ENCODE measurements around the gene ABHD12.

ABHD12 gene

DNA sequence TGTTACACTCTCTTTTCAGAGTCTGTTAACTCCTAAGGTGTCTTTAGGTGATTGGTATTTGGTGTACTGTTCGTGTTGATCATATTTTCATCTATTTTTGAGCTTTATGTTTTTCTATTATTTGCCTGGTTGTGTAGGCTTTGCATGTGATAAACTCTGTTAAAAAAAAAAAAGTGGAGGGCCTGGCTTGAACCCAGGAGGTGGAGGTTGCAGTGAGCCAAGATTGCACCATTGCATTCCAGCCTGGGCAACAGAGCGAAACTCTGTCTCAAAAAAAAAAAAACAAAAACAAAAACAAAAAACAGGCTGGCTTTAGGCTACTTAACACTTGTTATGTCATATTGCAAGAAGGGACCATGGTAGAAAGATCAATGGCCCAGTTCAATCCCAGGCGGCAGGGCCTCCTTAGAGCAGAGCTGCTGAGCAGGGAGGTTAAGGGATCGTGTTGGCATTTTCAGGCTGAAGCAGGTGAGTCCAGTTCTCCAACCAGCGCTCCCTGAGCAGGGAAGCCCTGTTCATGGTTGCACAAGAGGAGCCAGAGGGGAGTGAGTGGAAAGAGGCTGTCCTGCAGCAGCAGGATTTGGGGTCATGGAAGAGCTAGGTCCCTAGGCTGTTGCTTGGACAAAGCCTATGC lies 134.3 kb downstream of the ABHD12 start:
- no peak for DNase-seq (ENCODE audit: low read depth)

DNA sequence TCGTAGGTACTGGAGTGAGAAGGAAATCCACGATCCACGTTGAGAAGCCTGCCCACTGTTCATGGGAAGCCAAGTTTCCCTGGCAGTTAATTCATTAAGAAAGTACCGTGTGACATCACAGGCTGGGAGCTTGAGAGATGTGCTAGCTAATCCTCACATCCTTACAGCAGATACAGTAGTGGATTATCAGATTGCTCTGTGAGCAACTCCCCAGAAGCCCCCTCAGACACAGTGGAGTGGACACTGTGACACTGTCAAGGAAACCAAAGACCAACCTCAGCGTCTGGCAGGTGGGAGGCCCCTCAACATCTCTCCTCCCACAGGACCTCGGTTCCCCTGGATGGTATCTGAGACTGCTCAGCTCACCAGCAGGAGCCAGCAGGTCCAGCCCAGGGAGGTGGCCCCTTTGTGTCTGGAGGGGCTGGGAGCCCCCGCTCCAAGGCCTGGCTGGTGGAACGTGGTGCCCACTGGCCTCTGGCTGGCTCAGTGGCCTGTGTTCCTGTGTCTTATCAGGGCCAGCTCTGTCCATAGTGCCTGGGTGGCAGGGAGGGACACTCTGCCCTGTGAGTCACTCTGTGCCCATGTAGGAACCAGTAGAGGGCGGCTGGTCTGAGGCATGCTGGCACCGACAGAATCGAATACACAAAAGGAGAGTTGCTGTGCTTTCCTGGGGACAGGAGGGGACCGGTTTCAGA lies 135.5 kb downstream of the ABHD12 start:
- DNase-seq (ENCODE audit: low read depth) = no peak

DNA sequence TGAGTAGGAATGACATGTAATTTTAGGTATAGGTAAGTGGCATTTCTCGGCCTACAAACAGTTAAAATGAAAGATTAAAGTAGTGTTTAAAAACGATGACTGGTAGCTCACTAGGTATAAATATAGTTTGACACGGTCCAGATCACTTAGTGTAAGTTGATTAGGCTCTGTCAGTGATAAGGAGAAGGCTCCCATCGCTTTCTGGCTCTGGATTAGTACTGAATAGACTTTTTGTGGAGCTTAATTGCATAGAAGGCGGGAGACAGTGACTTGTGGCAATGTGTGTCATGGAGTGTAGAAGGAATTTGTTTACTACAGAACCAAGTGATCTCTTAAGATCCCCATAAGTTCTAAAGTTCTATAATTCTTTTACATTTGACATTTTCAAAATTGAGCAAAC lies 136.1 kb downstream of the ABHD12 start:
- DNase-seq (ENCODE audit: low read depth) = no peak

GRCh38 chr20:25253606-25254275 lies 136.9 kb downstream of the ABHD12 start:
- DNase-seq (ENCODE audit: low read depth) = no peak

GRCh38 chr20:25252686-25253421 lies 137.8 kb downstream of the ABHD12 start:
- DNase-seq (ENCODE audit: low read depth) = no peak

DNA sequence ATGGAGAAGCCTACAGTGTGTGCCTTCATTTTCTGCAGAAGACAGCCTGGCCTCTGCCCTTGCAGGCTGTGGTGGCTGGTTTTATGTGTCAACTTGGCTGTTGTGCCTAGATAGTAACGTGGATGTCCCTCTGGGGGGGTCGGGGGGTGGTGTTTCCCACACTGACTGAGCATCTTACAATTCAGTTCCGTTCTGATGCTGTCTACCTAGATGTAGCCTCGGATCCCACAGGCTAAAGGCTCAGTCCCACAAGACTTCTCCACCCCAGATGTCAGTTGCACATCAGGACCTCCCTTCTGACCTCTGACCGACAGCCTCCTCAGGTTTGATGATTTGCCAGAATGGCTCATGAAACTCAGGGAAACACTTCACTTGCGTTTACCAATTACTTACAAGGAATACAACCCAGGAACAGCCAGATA lies 138.4 kb downstream of the ABHD12 start:
- DNase-seq (ENCODE audit: low read depth) = no peak

DNA sequence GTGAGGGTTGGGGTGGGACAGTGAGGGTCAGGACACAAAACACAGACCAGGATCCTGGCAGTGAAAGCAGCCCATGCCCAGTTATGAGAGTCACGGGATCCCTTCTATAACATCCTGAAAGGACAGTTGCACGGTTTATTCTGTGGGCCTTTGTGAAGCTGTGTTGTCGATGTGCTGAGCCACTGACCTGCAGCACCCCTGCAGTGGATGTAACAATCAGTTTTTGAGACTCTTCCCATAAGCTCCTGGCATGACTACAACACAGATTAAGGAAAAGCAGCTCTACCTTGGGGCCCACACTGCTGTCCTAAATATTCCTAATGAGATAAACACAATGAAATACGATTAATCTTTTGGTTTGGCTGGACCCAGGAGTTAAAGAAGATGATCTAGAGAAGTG lies 139.1 kb downstream of the ABHD12 start:
- no peak for DNase-seq (ENCODE audit: low read depth)

DNA sequence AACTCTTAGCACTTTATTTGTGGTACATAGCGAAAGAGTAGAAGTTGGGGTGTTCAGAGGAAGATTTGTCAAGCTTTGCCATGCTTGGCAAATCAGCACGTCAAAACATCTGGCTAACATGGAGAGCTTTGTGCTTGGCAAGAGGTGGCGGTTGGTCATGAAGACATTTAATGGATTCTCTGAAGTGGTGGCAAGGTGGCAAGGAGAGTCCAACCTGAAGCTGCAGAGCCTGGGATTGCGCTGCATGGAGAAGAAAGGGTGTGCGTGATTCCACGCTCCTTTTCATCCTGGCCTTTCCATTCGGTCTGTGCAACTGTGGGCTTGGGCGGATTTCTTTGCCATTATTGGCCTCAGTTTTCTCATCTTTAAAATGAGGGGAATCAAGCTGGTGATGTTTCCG lies 139.6 kb downstream of the ABHD12 start:
- DNase-seq (ENCODE audit: low read depth) = no peak

GRCh38 chr20:25250508-25250907 lies 140.1 kb downstream of the ABHD12 start:
- no peak for DNase-seq (ENCODE audit: low read depth)
